LNCaP clone FGC (cell line): Measurements from ENCODE around the gene IZUMO1.
"Not testable (repeated sequence)": the region's sequence is repeated elsewhere in the genome, so short reads cannot be mapped to it uniquely, and the experiment has no call there.

Experiments used
- DNase-seq: peaks from one replicate; pipeline ENCODE4 v3.0.0-alpha.2; 2011; ENCODE audit warnings: low read depth
- H3K4me3 ChIP-seq: 2 replicates; pipeline ENCODE4 v1.5.1; 2011; ENCODE audit warnings: mild to moderate bottlenecking, low read depth, low read length, control low read depth
- CTCF ChIP-seq: IDR thresholded peaks from 2 replicates; pipeline ENCODE4 v1.5.1; 2012; ENCODE audit warnings: mild to moderate bottlenecking; ENCODE audit not compliant: control insufficient read depth, insufficient read depth; ENCODE audit errors: extremely low read depth

The IZUMO1 gene

GRCh38 chr19:48722196-48722708, 24.5 kb downstream of the IZUMO1 start:
- no peak for TF ChIP-seq CTCF
- no peak overlapping the region for H3K4me3 ChIP-seq
- no peak for DNase-seq

- TF ChIP-seq CTCF = no peak
- H3K4me3 ChIP-seq = peak overlapping the region; percentile 57
- DNase-seq = peak; percentile 91
Measured at GRCh38 chr19:48720613-48721296, 26.0 kb downstream of the IZUMO1 start.

DNA sequence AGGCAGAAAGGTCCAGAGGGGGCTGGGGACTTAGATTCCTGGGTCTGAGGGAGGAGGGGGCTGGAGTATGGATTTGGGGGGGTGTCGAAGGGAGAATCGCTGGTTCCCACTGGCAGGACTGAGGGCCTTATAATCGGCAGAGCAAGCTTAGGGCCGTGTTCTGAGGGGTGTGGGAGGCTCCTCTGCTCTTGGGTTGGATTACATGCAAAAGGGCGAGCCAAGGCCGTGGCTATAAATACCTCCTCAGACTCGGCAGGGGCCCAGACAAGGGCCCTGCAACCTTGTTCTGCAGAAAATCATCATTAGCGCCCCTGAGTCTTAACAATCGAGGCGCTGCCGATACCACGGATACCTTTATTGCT, 26.5 kb downstream of the IZUMO1 start:
- DNase-seq = no peak
- TF ChIP-seq CTCF = no peak
- H3K4me3 ChIP-seq = no peak overlapping the region; the same call in 1 of the 2 replicates

GRCh38 chr19:48719263-48720171, 27.2 kb downstream of the IZUMO1 start, which contains the start of gene MAMSTR:
MAMSTR (minus strand) TSS chr19:48719725; CDS start chr19:48719031, 694 bp downstream.
- peak within 1 kb of the TSS; percentile 57 for H3K4me3 ChIP-seq
- TF ChIP-seq CTCF = no peak
- no peak for DNase-seq

GRCh38 chr19:48718711-48719231, 27.9 kb downstream of the IZUMO1 start:
- TF ChIP-seq CTCF = no peak
- no peak for DNase-seq
- H3K4me3 ChIP-seq = no peak overlapping the region

GRCh38 chr19:48718106-48718505, 28.6 kb downstream of the IZUMO1 start:
- H3K4me3 ChIP-seq, DNase-seq: not testable (repeated sequence)
